OCI-LY3 (cell line): ENCODE measurements around the gene SUSD4.

ENCODE experiments used
- H2AFZ ChIP-seq: fragments of 200-600, 300-600 bp; shearing (Covaris generic); 2 replicates; pipeline ENCODE4 v1.6.0; 2014; ENCODE audit warnings: antibody characterized with exemption, low read depth, low read length
- H3K27ac ChIP-seq: fragments of 200-600, 300-600 bp; sonication (generic); 2 replicates; pipeline ENCODE4 v1.5.1; 2014; ENCODE audit warnings: mild to moderate bottlenecking, low read length, moderate library complexity, mixed read lengths
- H3K27me3 ChIP-seq: fragments of 200-600, 300-600 bp; sonication (generic); 2 replicates; pipeline ENCODE4 v1.6.1; 2014; ENCODE audit warnings: low read depth, low read length, mixed read lengths
- H3K36me3 ChIP-seq: fragments of 200-600, 300-600 bp; sonication (generic); replicated peaks from 2 replicates; pipeline ENCODE3; 2014; ENCODE audit warnings: low read depth, low read length, mixed read lengths
- H3K4me1 ChIP-seq: fragments of 300-600, 200-600 bp; sonication (generic); 2 replicates; pipeline ENCODE4 v1.6.1; 2014; ENCODE audit warnings: low read length, mixed read lengths
- H3K4me2 ChIP-seq: fragments of 200-600, 300-600 bp; sonication (generic); 2 replicates; pipeline ENCODE4 v1.6.1; 2014; ENCODE audit warnings: low read length, mixed read lengths
- H3K4me3 ChIP-seq: fragments of 300-600, 200-600 bp; sonication (generic); 2 replicates; pipeline ENCODE4 v1.5.1; 2014; ENCODE audit warnings: antibody characterized with exemption, mild to moderate bottlenecking, low read length, moderate library complexity
- H3K79me2 ChIP-seq: fragments of 300-600, 200-600 bp; shearing (Covaris generic); 2 replicates; pipeline ENCODE4 v1.6.1; 2014; ENCODE audit warnings: mild to moderate bottlenecking, low read length, mixed read lengths
- H3K9ac ChIP-seq: fragments of 300-600, 200-600 bp; shearing (Covaris generic); 2 replicates; pipeline ENCODE4 v1.6.0; 2014; ENCODE audit warnings: mild to moderate bottlenecking, low read length, moderate library complexity
- H3K9me3 ChIP-seq: fragments of 200-600, 300-600 bp; shearing (Covaris generic); 2 replicates; pipeline ENCODE4 v1.6.1; 2014; ENCODE audit warnings: low read length, mixed read lengths; ENCODE audit not compliant: insufficient read depth
- H4K20me1 ChIP-seq: fragments of 200-600, 300-600 bp; sonication (generic); 2 replicates; pipeline ENCODE4 v1.6.1; 2016; ENCODE audit warnings: low read length, mixed read lengths; ENCODE audit not compliant: insufficient read depth
- EZH2phosphoT487 ChIP-seq: fragments of 200-600 bp; shearing (Covaris generic); IDR thresholded peaks from 2 replicates; pipeline ENCODE4 v1.6.1; 2018; ENCODE audit warnings: antibody characterized with exemption, mixed run types, low read depth
- TF ChIP-seq, protein P1 (sequence below): fragments of 200-600, 300-600 bp; sonication (generic); IDR thresholded peaks from 2 replicates; pipeline ENCODE4 v1.5.1; 2014; ENCODE audit warnings: antibody characterized with exemption, low read length, low read depth

Gene SUSD4

DNA sequence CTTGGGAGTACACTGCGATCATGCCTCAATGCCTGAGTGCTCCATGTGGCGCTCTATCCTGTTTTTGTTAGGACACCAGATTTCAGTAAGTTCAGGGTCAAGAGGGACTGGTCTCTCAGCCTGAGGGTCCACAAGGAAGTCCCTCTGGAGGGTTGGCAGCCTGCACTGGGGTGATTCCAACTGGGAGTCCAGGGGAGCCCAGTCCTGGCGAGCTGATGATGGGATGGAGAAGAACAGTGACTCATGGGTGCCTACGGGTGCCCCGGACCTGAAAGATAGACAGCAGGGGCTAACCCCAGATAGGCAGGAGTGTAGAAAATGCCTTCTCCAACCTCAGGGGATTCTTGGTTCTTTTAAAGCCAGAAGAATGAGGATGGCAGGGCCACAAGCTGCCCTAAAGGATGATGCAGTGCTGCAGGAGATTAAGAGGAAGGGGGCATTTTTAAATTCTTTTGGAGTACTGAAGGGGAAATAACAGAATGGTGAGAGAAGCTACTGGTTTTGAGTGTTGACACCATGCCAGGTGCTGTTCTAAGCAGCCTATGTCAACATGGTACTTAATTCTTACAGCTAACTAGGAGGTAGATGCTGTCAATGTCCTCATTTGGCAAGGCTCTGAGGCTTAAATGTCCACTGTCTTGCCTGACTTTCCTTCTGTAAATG, 152.5 kb downstream of the SUSD4 start:
- H3K9ac ChIP-seq, result no peak overlapping the region
- H3K9me3 ChIP-seq, result no peaks in the 10 kb centered on the region
- no peaks in the 10 kb centered on the region for H4K20me1 ChIP-seq
- H3K4me3 ChIP-seq, result no peak overlapping the region
- TF ChIP-seq, protein P1, sequence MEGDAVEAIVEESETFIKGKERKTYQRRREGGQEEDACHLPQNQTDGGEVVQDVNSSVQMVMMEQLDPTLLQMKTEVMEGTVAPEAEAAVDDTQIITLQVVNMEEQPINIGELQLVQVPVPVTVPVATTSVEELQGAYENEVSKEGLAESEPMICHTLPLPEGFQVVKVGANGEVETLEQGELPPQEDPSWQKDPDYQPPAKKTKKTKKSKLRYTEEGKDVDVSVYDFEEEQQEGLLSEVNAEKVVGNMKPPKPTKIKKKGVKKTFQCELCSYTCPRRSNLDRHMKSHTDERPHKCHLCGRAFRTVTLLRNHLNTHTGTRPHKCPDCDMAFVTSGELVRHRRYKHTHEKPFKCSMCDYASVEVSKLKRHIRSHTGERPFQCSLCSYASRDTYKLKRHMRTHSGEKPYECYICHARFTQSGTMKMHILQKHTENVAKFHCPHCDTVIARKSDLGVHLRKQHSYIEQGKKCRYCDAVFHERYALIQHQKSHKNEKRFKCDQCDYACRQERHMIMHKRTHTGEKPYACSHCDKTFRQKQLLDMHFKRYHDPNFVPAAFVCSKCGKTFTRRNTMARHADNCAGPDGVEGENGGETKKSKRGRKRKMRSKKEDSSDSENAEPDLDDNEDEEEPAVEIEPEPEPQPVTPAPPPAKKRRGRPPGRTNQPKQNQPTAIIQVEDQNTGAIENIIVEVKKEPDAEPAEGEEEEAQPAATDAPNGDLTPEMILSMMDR, result no peak
- TF ChIP-seq EZH2phosphoT487, result no peak
- H3K27me3 ChIP-seq, result peaks cover 39% of the 10 kb centered on the region
- H3K79me2 ChIP-seq, result no peaks in the 10 kb centered on the region
- no peak overlapping the region for H2AFZ ChIP-seq
- no peak overlapping the region for H3K27ac ChIP-seq
- peaks cover 8% of the 10 kb centered on the region for H3K4me1 ChIP-seq
- no peak overlapping the region for H3K4me2 ChIP-seq
- H3K36me3 ChIP-seq, result no peaks in the 10 kb centered on the region

DNA sequence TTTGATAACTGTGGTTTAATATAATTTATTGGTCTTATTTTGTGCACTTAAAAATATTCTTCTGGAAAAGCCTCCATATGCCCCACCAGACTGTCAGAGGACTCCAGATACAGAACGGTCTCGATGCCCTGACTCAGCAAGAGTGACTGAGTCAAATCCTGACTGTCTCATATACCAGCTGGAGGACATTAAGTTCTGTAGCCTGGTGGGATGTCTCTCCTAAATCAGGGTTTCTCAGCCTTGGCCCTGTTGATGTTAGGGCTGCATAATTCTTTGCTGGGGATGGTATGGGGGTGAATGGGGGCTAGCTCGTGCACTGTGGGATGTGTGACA, 153.2 kb downstream of the SUSD4 start:
- no peak for TF ChIP-seq EZH2phosphoT487
- TF ChIP-seq, protein P1, result no peak

DNA sequence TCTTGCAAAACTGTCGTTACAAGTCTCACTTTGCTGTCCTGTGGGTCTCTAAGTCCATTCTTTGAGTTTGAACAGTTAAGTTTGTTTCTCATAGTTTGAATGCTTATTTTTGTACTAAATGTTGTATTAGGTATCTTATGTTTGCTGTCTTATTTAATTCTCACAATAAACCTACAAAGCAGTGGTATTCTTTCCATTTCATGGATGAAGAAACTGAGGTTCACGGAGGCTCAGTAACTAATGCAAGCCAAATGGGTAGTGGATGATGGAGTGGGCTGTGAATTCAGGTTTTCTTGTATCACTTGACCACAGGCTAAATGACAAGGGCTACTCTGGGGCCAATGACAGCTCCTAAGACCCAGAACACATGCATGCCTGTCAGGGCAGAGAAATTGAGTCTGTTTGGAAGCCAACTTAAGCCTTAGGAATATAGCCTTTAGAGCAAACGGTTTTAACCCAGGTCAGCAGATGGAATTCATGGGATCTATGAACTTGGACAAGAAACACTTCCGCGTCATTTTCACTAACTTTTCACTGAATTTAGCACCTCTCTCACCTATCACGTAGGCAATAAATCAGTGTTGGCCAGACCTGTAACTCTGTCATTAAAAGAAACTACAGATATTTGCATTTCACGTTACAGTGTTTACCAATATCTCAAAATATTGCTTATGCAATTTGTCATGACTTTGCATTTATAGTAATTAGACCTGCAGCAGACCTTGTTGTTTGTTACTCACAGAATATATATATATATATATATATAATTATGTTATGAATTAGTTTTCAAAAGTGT, 153.8 kb downstream of the SUSD4 start:
- Histone ChIP-seq H3K4me3 (no peak overlapping the region), H2AFZ (no peak overlapping the region), H3K27me3 (peaks cover 39% of the 10 kb centered on the region), H3K27ac (no peak overlapping the region), H3K36me3 (no peaks in the 10 kb centered on the region), H3K79me2 (no peaks in the 10 kb centered on the region), H4K20me1 (no peaks in the 10 kb centered on the region), H3K9ac (no peak overlapping the region), H3K9me3 (no peaks in the 10 kb centered on the region), H3K4me1 (peaks cover 4% of the 10 kb centered on the region), H3K4me2 (no peak overlapping the region)
- no peak for TF ChIP-seq EZH2phosphoT487
- TF ChIP-seq, protein P1, result no peak

More for the DNA sequence above, 153.2 kb downstream of the SUSD4 start:
- Histone ChIP-seq H3K4me3 (no peak overlapping the region), H3K36me3 (no peaks in the 10 kb centered on the region), H2AFZ (no peak overlapping the region), H3K27me3 (peaks cover 39% of the 10 kb centered on the region), H3K27ac (no peak overlapping the region), H3K4me1 (peaks cover 8% of the 10 kb centered on the region), H3K79me2 (no peaks in the 10 kb centered on the region), H4K20me1 (no peaks in the 10 kb centered on the region), H3K9me3 (no peaks in the 10 kb centered on the region), H3K9ac (no peak overlapping the region), H3K4me2 (no peak overlapping the region)

DNA sequence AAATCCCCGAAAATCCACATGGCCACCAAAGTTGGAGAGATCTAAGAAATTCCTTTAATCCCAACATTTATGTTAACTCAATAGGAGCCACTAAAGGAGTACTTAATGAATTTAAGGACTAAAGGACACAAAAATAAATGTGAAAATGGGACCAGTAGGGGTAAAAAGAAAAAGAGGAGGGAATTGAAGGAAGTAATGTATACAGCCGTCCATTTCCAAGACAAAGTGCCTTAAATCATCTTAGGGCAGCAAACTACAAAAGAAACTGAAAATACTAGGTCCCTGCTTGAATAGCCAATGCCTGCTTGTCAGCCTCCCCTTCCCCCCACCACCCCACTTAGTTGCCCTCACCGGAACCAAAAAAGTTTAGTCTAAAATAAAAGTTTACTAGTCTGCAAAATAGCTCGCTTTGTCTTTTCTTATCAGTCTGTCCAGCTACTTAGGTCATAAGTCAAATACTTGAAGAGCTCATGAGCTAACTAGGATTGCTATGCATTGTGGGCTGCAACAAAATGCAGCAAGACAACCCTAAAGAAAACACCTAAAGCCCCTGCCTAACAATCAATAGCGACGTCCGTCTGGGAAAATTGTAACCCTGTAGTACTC, 154.6 kb downstream of the SUSD4 start:
- Histone ChIP-seq H3K27ac (no peak overlapping the region), H3K9ac (no peak overlapping the region), H3K9me3 (no peaks in the 10 kb centered on the region), H3K4me1 (no peaks in the 10 kb centered on the region), H3K79me2 (no peaks in the 10 kb centered on the region), H2AFZ (no peak overlapping the region), H4K20me1 (no peaks in the 10 kb centered on the region), H3K36me3 (no peaks in the 10 kb centered on the region), H3K27me3 (peaks cover 39% of the 10 kb centered on the region), H3K4me3 (no peak overlapping the region), H3K4me2 (no peak overlapping the region)
- TF ChIP-seq EZH2phosphoT487, result no peak
- TF ChIP-seq, protein P1, result no peak
